Measurements from ENCODE around the gene MMP2.

DNA sequence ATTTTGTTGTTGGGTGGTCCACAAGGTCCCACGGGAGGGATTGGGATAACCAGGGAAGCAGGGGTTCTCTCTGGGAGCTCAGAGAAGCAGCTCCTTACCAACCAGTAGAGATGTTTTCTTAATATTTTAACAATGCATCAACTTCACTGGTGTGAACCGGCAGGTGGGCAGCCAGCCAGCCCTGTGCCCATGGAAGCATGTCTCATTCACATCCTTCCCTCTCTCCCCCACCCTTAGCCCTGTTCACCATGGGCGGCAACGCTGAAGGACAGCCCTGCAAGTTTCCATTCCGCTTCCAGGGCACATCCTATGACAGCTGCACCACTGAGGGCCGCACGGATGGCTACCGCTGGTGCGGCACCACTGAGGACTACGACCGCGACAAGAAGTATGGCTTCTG lies 9.3 kb downstream of the MMP2 start:
- TF ChIP-seq, protein P1, sequence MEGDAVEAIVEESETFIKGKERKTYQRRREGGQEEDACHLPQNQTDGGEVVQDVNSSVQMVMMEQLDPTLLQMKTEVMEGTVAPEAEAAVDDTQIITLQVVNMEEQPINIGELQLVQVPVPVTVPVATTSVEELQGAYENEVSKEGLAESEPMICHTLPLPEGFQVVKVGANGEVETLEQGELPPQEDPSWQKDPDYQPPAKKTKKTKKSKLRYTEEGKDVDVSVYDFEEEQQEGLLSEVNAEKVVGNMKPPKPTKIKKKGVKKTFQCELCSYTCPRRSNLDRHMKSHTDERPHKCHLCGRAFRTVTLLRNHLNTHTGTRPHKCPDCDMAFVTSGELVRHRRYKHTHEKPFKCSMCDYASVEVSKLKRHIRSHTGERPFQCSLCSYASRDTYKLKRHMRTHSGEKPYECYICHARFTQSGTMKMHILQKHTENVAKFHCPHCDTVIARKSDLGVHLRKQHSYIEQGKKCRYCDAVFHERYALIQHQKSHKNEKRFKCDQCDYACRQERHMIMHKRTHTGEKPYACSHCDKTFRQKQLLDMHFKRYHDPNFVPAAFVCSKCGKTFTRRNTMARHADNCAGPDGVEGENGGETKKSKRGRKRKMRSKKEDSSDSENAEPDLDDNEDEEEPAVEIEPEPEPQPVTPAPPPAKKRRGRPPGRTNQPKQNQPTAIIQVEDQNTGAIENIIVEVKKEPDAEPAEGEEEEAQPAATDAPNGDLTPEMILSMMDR (IDR thresholded peaks at IDR 0.05; ENCODE audit: insufficient read depth, low read depth, low read length), result no peak
- no peak for TF ChIP-seq EZH2 (IDR thresholded peaks at IDR 0.05; ENCODE audit: insufficient read depth, low read length)
